NCI-H82 treated with DMSO at 0.1 percent for 48 hours (cell line): ENCODE measurements around the gene NUTM2E.
"Not testable (repeated sequence)": the region's sequence is repeated elsewhere in the genome, so short reads cannot be mapped to it uniquely, and the experiment has no call there.

Experiments used
- DNase-seq: peaks from one replicate; lab custom pipeline; 2025; ENCODE audit not compliant: unreplicated experiment; lab: John Stamatoyannopoulos, UW

The NUTM2E gene, protein sequence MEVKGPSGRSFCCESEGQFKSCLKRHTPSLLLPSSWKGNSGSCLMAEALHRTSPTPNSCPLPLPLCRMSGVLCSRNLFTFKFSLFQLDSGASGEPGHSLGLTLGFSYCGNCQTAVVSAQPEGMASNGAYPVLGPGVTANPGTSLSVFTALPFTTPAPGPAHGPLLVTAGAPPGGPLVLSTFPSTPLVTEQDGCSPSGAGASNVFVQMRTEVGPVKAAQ (N-terminal part only)

DNA sequence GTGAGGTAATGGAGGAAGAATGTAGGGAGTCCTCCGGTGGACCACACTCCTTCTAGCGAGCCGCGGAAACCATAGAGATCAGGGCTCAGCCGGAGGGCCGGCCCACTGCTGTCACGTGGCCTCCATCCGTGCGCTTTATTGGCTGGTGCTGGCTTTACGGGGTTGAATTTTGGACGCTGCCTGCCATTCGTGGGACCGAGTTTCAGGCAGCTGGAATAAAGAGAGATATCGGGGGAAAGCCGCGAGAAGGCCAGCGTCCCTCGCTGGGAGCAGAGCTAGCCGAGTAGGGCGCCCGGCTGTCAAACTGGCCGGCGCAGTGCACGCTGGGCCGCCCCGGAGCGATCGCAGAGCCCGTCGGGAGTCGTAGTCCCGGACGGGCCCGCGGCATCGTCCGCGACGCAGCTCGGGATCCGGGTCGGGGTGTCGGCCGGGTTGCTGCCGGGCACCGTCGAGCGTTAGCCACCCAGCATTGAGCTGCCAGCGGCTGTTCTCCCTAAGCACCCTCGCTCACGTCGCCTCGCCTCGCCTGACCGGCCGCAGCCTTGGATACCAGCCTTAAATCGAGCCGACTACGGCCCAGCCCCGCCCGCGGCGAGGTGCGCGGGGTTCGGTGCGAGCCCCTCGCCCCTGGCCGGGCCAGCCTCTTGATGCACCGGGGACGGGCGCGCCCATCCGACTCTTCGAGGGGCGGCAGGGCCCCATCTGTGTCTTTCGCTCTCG, at the start of gene NUTM2E:
Gene NUTM2E (plus strand): TSS at position 244 of the 720 bp plus-strand sequence. CDS start 15,002 bp downstream, outside the sequence.
- not testable (repeated sequence) for DNase-seq

DNA sequence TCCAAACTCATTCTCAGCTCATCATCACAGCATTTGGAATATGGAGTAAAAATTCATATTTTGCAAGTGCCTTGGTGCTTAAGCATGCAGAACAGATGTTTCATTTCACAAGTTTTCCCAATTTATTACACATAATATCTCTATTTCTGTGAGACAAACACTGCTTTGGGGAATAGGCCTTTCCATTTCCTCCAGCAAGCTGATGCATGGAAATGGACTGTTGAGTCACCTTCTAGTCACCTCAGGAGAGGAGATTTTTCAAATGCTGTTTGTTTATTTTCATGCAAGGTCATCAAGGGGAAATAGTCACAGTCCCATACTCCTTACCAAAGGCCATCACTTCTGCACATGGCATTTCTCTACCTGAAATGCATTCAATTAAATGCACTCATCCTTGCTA, 48.5 kb upstream of the NUTM2E start:
- not testable (repeated sequence) for DNase-seq

DNA sequence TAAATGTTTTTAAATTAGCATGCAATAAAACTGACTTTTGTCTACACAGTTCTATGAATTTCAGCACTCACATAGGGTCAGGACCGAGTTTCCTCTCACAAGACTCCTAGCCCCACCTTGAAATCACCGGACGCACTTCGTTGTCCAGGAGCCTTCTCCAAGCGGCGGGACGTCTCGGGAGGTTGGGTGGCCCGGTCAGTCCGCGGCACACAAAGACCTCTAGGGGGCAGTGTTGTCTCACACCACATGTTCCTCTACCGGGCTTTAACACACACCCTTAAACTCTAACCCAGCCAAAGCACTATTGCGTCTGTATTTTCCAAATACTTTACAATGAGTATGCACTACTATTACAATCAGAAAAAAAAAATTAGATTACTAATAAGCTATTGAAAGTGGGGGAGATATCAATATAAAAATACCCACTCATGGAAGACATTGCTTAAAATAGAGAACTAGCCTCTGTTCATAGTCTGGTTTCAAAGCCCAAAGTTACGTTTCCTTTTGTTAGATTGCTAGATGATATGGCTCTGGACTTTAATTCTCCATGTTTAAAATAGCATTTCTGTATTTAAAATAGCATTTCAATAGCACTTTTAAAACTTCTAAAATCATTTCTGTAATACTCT, 47.1 kb upstream of the NUTM2E start:
- not testable (repeated sequence) for DNase-seq

DNA sequence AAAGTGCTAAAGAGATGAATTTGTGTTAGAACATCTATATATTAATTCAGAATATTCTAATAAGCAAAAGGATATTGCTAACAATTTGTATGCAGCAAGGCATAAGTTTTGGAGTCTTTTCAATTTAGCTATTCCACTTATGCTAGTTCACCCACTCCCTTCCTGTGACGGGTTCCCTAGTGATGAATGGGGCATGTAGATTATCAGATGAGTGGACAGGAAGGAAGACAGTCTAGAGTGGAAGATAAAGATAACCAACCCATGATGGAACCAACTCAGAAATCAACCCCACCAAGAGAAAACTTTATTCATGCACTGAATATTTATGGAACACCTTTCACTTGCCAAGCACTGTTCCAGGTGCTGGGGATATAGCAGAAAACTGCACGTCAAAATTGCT, 46.5 kb upstream of the NUTM2E start:
- DNase-seq = not testable (repeated sequence)

DNA sequence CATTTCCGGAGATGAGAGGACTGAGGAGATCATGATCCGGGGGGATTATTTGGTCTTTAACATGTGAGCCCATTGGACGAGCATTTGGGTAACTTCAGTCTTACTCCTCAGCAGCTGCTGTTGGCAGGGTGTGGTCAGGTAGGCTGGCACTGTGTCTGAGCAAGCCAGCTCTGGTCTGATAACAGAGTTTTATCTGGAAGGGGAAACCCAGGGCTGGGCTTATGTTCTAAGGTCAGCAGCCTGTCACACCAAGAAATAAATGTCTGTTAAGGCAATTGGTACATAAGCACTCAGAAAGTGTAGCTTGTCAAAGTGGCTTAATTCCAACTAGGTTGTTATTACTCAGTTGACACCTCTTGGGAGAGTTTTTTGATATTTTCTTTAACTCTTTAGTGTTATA, 45.0 kb upstream of the NUTM2E start:
- not testable (repeated sequence) for DNase-seq

DNA sequence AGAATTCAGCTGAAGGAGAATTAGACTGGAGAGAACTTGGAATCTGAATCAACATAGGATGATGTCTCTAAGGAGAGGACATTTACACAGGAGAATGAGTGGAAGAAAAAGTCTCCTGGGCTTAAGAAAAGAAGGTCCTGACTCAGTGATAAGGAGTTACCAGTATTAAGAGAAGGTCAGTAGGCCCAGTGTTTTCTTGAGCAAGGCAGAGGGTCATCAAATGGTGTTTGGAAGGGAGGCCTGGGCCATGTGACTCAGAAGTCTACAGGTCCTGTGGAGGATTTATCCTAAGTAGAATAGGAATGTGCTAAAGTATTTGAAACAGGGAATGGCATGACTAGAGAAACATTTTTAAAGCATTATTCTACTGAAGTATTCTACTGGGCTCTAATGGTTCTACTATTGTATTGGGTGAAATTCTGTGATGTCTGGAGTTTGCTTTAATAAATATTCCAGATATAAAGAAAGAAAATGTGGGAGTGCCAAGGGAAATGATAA, 39.0 kb upstream of the NUTM2E start:
- not testable (repeated sequence) for DNase-seq

DNA sequence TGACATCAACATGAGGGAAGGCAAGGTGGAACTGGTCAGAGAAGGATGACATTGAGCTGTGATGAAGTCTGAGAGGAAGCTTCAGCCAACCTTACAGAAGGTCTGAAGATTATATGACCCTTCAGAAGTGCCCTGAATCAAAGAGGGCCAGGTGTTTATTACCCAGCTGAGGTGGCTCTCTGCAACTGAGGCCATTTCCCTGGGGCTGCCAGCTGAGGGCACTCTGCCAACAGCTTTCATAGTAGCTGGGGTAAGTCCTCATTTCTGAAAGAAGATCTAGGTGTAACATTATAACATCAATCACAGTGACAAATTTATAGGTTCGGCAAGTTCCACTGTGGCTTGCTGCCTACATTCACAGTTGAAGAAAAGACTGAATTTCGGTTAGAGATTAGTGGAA, 37.2 kb upstream of the NUTM2E start:
- not testable (repeated sequence) for DNase-seq

DNA sequence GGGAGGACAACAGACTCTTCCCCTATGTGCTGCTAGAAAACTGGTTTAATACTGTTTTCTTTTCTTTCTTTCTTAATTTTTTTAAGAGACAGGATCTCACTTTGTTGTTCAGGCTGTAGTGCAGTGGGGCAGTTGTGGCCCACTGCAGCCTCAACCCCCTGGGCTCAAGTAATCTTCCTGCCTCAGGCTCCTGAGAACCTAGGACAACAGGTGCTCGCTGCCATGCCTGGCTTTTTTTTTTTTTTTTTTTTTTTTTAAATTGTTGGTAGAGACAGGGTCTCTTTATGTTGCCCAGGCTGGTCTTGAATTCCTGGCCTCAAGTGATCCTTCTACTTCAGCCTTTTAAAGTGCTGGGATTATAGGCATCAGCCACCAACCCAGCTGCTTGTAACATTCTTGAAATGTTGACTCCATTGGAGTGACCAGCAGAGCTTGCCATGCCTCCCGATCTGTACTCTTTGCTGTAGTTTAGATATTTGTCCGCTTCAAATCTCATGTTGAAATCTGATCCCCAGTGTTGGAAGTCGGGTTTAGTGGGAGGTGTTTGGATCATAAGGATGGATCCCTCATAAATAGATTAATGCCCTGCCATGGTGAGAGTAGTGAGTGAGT, 34.5 kb upstream of the NUTM2E start:
- DNase-seq = not testable (repeated sequence)

DNA sequence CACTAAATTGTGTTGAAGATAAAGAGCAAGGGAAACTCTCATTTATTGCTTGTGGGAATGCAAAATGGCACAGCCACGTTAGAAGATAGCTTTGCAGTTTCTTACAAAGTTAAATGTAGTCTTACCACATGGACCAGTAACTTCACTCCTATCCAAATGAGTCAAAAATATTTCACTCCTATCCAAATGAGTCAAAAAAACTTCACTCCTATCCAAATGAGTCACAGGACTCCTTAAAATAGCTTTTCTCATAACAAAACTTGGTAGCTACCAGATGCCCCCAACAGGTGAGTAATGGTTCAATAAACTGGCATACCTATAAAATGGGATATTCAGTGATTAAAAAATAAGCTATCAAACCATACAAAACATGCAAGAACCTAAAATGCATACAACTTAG, 27.2 kb upstream of the NUTM2E start:
- DNase-seq = not testable (repeated sequence)

DNA sequence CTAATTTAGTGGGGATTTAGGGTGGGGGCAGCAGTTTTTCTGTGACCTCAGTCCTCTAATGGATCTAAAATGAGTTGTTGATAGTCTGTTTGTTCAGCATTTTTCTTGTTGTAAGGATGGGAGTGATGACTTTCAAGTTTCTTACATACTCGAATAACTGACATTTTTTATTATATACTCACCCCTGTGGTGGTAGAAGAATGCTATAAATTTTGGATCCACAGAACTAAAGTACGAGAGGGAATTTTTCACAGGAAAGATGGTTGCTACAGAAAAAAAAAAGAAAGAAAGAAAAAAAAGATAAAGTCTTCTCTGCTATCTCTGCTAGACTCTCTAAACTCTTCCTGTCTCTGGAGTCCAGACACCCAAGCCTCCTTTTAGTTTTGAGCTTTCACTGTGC, 20.7 kb upstream of the NUTM2E start:
- DNase-seq = not testable (repeated sequence)

DNA sequence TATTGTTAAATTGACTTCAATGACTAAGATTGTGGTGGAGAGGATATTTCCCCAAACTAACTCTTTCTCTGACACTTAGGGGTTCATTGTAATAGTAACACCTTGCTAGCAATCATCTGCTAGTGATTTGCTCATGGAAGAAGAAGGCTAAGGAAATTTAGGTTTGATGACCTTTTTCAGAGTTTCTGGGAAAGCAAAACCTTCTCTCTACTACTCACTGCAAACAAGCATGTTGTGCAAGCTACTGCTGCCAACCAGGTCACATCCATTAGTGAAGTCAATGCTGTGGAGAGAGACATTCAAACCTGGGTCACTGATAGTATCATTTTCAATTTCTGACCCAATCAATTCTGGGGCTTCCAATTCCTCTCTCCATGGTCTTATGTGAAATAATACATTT, 14.6 kb upstream of the NUTM2E start:
- DNase-seq = not testable (repeated sequence)

DNA sequence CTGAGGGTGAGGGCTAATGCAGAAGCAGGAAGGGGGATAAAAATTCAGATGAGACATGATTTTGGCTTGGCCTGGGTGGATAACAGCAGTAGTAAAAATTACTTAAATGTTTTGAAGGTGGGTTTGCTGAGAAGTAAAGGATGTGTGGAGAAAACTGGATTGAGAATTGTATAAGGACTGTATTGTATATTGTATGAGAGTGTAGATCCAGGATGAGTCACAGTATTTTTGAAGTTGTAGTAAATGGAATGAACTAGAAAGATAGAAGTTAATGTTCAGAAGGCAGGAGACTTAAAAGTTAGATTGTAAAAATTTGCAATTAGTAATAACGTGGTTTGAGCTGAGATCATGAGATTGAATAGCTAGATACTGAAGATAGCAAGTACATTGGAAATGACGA, 10.2 kb upstream of the NUTM2E start:
- DNase-seq = not testable (repeated sequence)

DNA sequence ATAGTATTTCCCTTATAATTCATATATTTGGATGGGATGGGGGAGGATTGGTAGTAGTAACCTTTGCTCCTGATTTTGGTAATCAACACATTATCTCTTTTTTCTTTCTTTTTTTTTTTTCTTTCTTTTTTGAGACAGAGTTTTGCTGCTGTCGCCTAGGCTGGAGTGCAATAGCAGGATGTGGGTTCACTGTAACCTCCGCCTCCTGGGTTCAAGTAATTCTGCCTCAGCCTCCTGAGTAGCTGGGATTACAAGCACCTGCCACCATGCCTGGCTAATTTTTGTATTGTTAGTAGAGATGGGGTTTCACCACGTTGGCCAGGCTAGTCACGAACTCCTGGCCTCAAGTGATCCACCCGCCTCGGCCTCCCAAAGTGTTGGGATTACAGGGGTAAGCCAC, 3.2 kb upstream of the NUTM2E start:
- DNase-seq = not testable (repeated sequence)

DNA sequence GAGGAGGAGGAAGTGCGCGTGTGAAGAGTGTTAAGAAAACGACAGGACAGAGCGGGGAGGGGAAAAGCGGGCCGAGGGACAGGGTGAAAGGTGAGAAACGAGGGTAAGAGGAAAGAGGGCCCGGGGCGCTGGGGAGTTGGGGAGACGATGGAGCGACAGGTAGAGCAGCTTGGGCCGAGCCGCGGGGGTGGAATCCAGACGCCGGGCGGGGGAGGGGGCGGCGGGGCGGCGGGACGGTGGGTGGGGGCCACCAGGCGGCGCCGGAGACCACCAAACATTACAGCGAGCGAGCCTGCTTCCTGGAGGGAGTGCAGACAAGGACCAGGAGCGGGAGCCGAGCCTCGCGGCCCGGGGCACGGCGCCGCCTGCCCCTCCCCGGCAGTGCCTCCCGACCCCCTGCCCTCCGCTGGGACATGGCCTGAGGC, 940 bp upstream of the NUTM2E start:
- DNase-seq = not testable (repeated sequence)

DNA sequence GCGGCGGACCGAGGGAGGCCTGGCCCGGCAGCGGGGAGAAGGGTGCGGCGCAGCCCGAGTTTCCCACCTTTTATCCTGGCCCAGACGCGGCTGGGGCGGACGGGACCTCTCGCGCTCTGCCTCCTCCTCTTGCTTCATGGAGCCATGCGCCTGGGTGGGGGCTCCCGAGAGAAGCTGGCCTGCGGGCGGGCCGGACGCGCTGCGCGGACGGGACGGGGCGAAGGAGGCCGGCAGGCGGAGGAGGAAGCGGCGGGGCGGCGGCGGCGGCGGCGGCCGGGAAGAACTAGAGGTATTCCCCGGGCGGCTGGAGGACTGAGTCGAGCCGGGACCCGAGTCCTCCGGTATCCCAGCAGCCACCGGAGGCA, 426 bp upstream of the NUTM2E start:
- DNase-seq = not testable (repeated sequence)

DNA sequence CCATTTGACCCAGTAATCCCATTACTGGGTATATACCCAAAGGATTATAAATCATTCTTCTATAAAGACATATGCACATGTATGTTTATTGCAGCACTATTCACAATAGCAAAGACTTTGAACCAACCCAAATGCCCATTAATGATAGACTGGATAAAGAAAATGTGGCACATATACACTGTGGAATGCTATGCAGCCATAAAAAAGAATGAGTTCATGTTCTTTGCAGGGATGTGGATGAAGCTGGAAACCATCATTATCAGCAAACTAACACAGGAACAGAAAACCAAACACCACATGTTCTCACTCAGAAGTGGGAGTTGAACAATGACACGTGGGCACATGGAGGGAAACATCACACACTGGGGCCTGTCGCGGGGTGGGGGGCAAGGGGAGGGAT, 7.3 kb downstream of the NUTM2E start:
- DNase-seq = not testable (repeated sequence)

DNA sequence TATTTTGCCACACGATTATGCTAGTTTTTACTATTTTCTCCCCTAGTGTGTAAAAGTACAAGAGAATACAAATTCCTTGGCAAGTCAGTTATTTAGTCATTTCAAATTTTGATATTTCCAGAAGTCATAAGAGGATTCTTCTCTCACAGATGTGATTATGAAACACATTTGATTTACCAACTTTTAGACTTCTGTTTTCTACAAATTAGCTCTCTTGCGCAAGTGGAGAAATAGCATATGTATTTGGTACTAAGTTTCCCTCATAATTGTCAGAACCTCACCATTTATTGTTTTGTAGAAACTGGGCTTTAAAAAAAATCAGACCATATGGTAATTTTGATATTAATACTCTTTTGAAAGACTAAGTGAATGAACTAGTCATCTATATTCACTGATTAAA, 9.4 kb downstream of the NUTM2E start:
- DNase-seq = not testable (repeated sequence)

DNA sequence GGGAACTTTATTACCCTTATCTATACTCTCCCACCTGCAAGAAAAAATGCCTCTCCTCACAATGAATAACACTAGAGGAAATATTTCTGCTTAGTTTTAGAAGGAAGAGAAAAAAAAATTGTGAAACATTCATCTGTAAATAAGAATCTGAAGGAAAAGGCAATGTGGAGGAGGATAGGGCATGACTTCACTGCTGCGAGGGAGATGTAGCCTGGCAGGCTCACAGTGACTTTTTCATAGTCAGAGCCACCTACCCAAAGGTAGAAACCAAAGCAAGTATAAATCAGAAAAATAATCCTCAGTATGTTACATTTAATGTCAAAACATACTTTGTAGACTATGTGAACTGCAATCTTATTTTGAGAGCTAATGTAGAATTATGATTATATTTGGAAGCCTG, 10.4 kb downstream of the NUTM2E start:
- DNase-seq = not testable (repeated sequence)

DNA sequence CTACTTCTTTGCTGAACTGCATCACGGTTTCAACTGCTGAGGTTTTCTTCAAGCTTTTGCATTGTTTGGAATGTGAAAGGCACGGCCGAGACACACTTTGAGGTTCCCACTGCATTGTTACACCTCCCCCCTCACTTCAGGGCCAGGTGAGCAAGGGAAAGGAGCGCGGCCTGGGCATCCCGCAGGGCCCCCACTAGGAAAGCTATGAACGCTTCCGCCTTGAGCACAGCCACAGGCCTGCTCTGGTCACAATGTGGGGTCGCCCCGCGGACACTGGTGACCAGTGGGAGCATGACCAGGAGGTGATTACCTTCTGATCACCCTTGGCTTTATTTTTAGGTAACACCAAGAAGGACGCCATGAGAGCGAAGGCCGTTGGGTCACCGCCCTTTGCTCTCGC, 11.9 kb downstream of the NUTM2E start:
- DNase-seq = not testable (repeated sequence)

DNA sequence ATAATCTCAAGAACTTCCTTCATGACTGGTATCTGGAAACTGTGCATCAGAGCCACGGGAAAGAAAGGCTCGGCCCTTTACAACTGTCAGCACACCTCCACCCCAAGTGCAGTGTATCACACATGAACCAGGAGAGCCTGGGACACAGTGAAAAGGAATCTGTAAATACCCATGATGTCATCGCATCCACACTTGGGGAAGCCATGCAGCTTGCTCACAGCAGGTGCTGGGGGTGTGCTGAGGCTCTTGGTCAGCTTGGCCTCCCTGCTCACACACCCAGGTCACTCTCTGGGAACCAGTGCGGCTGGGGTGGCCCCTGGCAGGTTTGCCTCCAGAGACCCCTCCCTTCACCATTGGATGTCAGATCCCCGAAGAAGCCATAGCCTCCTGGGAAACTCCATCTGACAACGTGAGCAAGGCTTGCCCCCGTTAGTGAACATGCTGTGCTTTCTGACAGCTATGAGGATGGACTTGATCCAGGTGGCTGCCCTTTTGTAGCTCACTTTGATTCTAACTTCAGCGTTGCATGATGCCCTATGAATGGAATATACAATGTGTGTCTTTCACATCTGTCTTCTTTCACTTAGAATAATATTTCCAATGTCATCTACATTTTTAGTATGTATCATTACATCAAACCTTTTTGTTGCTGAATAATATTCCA, 26.8 kb downstream of the NUTM2E start:
- DNase-seq = not testable (repeated sequence)

DNA sequence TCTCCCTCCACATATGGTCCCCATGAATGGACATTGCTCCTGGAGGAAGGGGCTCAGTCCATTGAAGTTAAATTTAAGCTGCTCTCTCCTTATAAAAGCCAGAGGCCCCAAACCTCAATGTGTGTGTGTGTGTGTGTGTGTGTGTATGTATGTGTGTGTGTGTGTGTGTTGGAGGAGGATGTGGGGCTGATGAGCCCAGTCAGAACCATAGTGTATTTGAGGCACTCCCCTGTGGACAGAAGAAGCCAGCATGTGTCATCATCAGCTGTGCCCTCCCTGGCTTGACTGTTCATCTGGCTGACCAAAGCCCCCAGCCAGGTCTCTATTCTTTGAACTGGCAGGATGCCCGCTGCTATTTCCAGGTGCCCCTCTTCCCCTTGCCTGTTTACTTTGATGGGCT, 35.7 kb downstream of the NUTM2E start:
- DNase-seq = not testable (repeated sequence)
